ENCODE measurements around the gene SELENOW. TPM values are rescaled to one million over a fixed set of nuclear protein-coding genes. Genes with fewer than 3 reads are reported as not detected.

SELENOW gene
- total RNA-seq, 2 experiments from 2014 or later = 71.6 TPM

DNA sequence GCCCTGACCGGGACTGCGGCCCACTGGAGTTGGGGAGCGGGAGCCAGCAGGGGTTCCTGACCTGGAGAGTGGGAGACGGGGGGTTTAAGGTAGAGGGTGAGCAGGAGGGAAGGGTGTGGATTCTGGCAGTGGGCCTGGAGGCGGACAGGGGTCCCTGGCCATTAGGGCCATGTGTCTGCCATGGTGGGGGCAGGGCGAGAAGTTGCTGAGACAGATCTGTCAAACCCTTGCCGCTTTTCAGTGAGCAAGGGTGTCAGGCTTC, 12.2 kb upstream of the SELENOW start:
- ChIA-PET CTCF (no interaction called here), POLR2A (no interaction called here)
- H3K4me3 ChIP-seq (ENCODE audit: low read length) = no peak overlapping the region
- no peaks in the 10 kb centered on the region for H3K4me1 ChIP-seq (ENCODE audit: insufficient read depth, low read length)
- H3K27me3 ChIP-seq (ENCODE audit: control insufficient read depth in 1 of 2, insufficient read depth in 2 of 2, low read length in 2 of 2) = no peaks in the 10 kb centered on the region
- no peaks in the 10 kb centered on the region for H3K9me3 Mint-ChIP-seq
- no peaks in the 10 kb centered on the region for H3K27me3 Mint-ChIP-seq
- H3K4me3 Mint-ChIP-seq = no peak overlapping the region
- intact Hi-C loops (cut with DNase I, micrococcal nuclease) = loop anchor here (1.0 kb wide), 1 partner anchor 22 kb away; no protein-coding TSS in a partner anchor
- TF ChIP-seq, protein P1, sequence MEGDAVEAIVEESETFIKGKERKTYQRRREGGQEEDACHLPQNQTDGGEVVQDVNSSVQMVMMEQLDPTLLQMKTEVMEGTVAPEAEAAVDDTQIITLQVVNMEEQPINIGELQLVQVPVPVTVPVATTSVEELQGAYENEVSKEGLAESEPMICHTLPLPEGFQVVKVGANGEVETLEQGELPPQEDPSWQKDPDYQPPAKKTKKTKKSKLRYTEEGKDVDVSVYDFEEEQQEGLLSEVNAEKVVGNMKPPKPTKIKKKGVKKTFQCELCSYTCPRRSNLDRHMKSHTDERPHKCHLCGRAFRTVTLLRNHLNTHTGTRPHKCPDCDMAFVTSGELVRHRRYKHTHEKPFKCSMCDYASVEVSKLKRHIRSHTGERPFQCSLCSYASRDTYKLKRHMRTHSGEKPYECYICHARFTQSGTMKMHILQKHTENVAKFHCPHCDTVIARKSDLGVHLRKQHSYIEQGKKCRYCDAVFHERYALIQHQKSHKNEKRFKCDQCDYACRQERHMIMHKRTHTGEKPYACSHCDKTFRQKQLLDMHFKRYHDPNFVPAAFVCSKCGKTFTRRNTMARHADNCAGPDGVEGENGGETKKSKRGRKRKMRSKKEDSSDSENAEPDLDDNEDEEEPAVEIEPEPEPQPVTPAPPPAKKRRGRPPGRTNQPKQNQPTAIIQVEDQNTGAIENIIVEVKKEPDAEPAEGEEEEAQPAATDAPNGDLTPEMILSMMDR (IDR thresholded peaks at IDR 0.05) = no peak
- DNase-seq (no peak), ATAC-seq (ENCODE audit: poor library complexity) (no peak)
- no peaks in the 10 kb centered on the region for H3K36me3 ChIP-seq (ENCODE audit: insufficient read depth, low read length)
- no peaks in the 10 kb centered on the region for H3K36me3 Mint-ChIP-seq (ENCODE audit: low read depth)
- no peak overlapping the region for H3K27ac Mint-ChIP-seq
- no peaks in the 10 kb centered on the region for H3K9me3 ChIP-seq (ENCODE audit: control insufficient read depth in 1 of 2, insufficient read depth in 1 of 2, low read length in 2 of 2)
- no peak overlapping the region for H3K27ac ChIP-seq (ENCODE audit: low read depth in 1 of 2, low read length in 2 of 2)
- peaks cover 13% of the 10 kb centered on the region for H3K4me1 Mint-ChIP-seq (ENCODE audit: low read depth)

DNA sequence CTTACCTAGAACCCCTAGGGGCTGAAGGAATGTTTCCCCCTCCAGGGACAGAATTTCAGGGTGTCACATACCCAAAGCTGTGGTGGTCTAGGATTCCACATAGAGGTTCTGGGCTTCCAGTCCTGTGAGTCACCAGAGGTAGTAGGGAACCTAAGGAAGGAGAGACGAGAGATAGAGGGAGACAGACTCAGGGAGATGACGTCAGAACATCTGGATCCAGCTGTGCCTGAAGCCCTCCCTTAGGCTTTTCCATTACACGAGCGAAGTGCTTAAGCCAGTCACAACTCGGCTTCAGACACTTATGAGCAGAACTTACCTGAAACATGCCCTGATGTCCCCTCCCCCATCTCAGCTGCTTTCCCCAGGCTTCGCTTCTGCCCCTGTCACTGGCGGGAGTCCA, 11.8 kb upstream of the SELENOW start:
- TF ChIP-seq, protein P1 (IDR thresholded peaks at IDR 0.05) = no peak
- H3K36me3 Mint-ChIP-seq (ENCODE audit: low read depth) = no peaks in the 10 kb centered on the region
- H3K9me3 ChIP-seq (ENCODE audit: control insufficient read depth in 1 of 2, insufficient read depth in 1 of 2, low read length in 2 of 2) = no peaks in the 10 kb centered on the region
- CTCF ChIA-PET = no interaction called here
- ATAC-seq (ENCODE audit: poor library complexity) (no peak), DNase-seq (no peak)
- peaks cover 13% of the 10 kb centered on the region for H3K4me1 Mint-ChIP-seq (ENCODE audit: low read depth)
- H3K4me3 Mint-ChIP-seq = no peak overlapping the region
- H3K36me3 ChIP-seq (ENCODE audit: insufficient read depth, low read length) = no peaks in the 10 kb centered on the region
- no peaks in the 10 kb centered on the region for H3K4me1 ChIP-seq (ENCODE audit: insufficient read depth, low read length)
- H3K27me3 ChIP-seq (ENCODE audit: control insufficient read depth in 1 of 2, insufficient read depth in 2 of 2, low read length in 2 of 2) = no peaks in the 10 kb centered on the region
- no peaks in the 10 kb centered on the region for H3K27me3 Mint-ChIP-seq
- H3K27ac Mint-ChIP-seq = no peak overlapping the region
- intact Hi-C loops (cut with DNase I, micrococcal nuclease) = loop anchor here (1.0 kb wide), 1 partner anchor 22 kb away; no protein-coding TSS in a partner anchor
- H3K27ac ChIP-seq (ENCODE audit: low read depth in 1 of 2, low read length in 2 of 2) = no peak overlapping the region
- POLR2A ChIA-PET = no interaction called here
- no peak overlapping the region for H3K4me3 ChIP-seq (ENCODE audit: low read length)
- no peaks in the 10 kb centered on the region for H3K9me3 Mint-ChIP-seq

DNA sequence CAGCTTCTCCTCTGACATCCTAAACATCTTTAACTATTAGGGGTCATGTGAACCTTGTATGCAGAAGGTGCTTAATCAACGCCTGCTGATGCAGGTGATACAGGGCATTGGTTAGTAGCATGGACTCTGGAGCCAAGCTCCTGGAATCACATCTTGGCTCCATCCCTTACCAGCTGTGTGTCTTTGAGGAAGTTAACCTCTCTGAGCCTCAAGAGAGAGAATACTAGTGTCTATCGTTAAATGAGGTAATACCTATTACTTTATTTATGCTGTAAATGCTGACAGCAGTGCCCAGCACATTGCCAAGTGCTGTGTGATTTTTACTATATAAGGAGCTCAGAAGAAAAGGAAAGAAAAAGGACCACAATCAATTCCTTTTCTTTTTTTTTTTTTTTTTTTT, 11.2 kb upstream of the SELENOW start:
- no peak for DNase-seq
- H3K4me1 ChIP-seq (ENCODE audit: insufficient read depth, low read length) = no peaks in the 10 kb centered on the region
- no peaks in the 10 kb centered on the region for H3K36me3 ChIP-seq (ENCODE audit: insufficient read depth, low read length)
- no peak overlapping the region for H3K27ac Mint-ChIP-seq
- ChIA-PET POLR2A (no interaction called here), CTCF (no interaction called here)
- TF ChIP-seq, protein P1 (IDR thresholded peaks at IDR 0.05) = no peak
- no peaks in the 10 kb centered on the region for H3K36me3 Mint-ChIP-seq (ENCODE audit: low read depth)
- no peaks in the 10 kb centered on the region for H3K9me3 ChIP-seq (ENCODE audit: control insufficient read depth in 1 of 2, insufficient read depth in 1 of 2, low read length in 2 of 2)
- H3K27ac ChIP-seq (ENCODE audit: low read depth in 1 of 2, low read length in 2 of 2) = no peak overlapping the region
- H3K4me3 ChIP-seq (ENCODE audit: low read length) = no peak overlapping the region
- no peaks in the 10 kb centered on the region for H3K27me3 Mint-ChIP-seq
- H3K4me1 Mint-ChIP-seq (ENCODE audit: low read depth) = peaks cover 13% of the 10 kb centered on the region
- no peaks in the 10 kb centered on the region for H3K27me3 ChIP-seq (ENCODE audit: control insufficient read depth in 1 of 2, insufficient read depth in 2 of 2, low read length in 2 of 2)
- H3K9me3 Mint-ChIP-seq = no peaks in the 10 kb centered on the region
- ATAC-seq (ENCODE audit: poor library complexity) = no peak
- H3K4me3 Mint-ChIP-seq = no peak overlapping the region
- intact Hi-C loops (cut with DNase I, micrococcal nuclease) = no loop called here
